NCI-H345 treated with DMSO at 0.1 percent for 48 hours (cell line): ENCODE measurements around the gene DNAJC13.

Experiments
- DNase-seq: peaks from one replicate; lab custom pipeline; 2025; ENCODE audit not compliant: unreplicated experiment; lab: John Stamatoyannopoulos, UW

DNAJC13 gene

GRCh38 chr3:132461544-132461943 lies 44.2 kb downstream of the DNAJC13 start:
- DNase-seq: no peak

- DNase-seq: no peak
These were observed 46.8 kb downstream of the DNAJC13 start for GRCh38 chr3:132464066-132464465.

GRCh38 chr3:132469326-132469725 lies 52.0 kb downstream of the DNAJC13 start:
- no peak for DNase-seq

- DNase-seq: no peak
These were observed 68.8 kb downstream of the DNAJC13 start for GRCh38 chr3:132486099-132486498.

- no peak for DNase-seq
These were observed 70.8 kb downstream of the DNAJC13 start for GRCh38 chr3:132488151-132488550.

- no peak for DNase-seq
These were observed 81.8 kb downstream of the DNAJC13 start for GRCh38 chr3:132499071-132499470.

GRCh38 chr3:132503559-132503958 lies 86.3 kb downstream of the DNAJC13 start:
- DNase-seq: no peak

- DNase-seq: no peak
These were observed 87.2 kb downstream of the DNAJC13 start for GRCh38 chr3:132504375-132504933.

GRCh38 chr3:132507657-132508056 lies 90.4 kb downstream of the DNAJC13 start:
- no peak for DNase-seq

GRCh38 chr3:132509096-132509495 lies 91.8 kb downstream of the DNAJC13 start:
- no peak for DNase-seq

GRCh38 chr3:132509506-132509905 lies 92.2 kb downstream of the DNAJC13 start:
- DNase-seq: no peak

- DNase-seq: no peak
These were observed 95.8 kb downstream of the DNAJC13 start for GRCh38 chr3:132513057-132513456.

GRCh38 chr3:132517311-132517710 lies 100.0 kb downstream of the DNAJC13 start:
- no peak for DNase-seq

GRCh38 chr3:132519914-132520313 lies 102.6 kb downstream of the DNAJC13 start:
- DNase-seq: no peak

- DNase-seq: no peak
These were observed 104.6 kb downstream of the DNAJC13 start for GRCh38 chr3:132521901-132522300.

GRCh38 chr3:132522353-132522752 lies 105.1 kb downstream of the DNAJC13 start:
- no peak for DNase-seq

- no peak for DNase-seq
These were observed 113.3 kb downstream of the DNAJC13 start for GRCh38 chr3:132530624-132531023.

- DNase-seq: peak; percentile 12
These were observed 118.5 kb downstream of the DNAJC13 start for GRCh38 chr3:132535575-132536441.

- DNase-seq: no peak
These were observed 119.3 kb downstream of the DNAJC13 start for GRCh38 chr3:132536442-132537153.

- no peak for DNase-seq
These were observed 120.0 kb downstream of the DNAJC13 start for GRCh38 chr3:132537297-132537696.

- DNase-seq: no peak
These were observed 120.8 kb downstream of the DNAJC13 start for GRCh38 chr3:132538072-132538471.

GRCh38 chr3:132539681-132540080 lies 122.4 kb downstream of the DNAJC13 start:
- DNase-seq: no peak
